Parietal lobe (tissue), 2 donors: ENCODE measurements around the gene TRPV2. TPM values are rescaled to one million over a fixed set of nuclear protein-coding genes. Genes with fewer than 3 reads are reported as not detected.

ENCODE experiments used
- small RNA-seq: library from RNA; depleted of rRNA; stranded (forward); fragments of <200 nt; gene quantifications from one replicate; pipeline ENCODE3, GENCODE V24; 2014; ENCODE audit warnings: low replicate concordance
- total RNA-seq: library from RNA; depleted of rRNA; stranded (reverse); fragments of >200 nt; gene quantifications from one replicate; pipeline ENCODE4 v1.2.3, GENCODE V29; 2014

Gene TRPV2
- 1.3 TPM for total RNA-seq

GRCh38 chr17:16415031-16415924 is at the start of gene TRPV2:
Gene TRPV2, plus strand, starts transcription at chr17:16415571. Its CDS starts 2,098 bp downstream, at chr17:16417669.

GRCh38 chr17:16380640-16381495 is 34.5 kb upstream of the TRPV2 start, which contains the start of gene UBB:
Gene UBB, plus strand, starts transcription at chr17:16381091. Its CDS starts 817 bp downstream, at chr17:16381908.

Small RNA genes within 50 kb of the gene (small RNA-seq; reads per million reads assigned to genes)
- gene SNORD49A (not detected), gene SNORD65 (not detected)

Other genes with a start within 250 kb of the TRPV2 start
- 205 TPM for gene NCOR1, start 200.0 kb upstream of the TRPV2 start, total RNA-seq
- 59.5 TPM for gene PIGL, start 198.4 kb upstream of the TRPV2 start, total RNA-seq
- gene CENPV, start 62.1 kb upstream of the TRPV2 start, total RNA-seq: 98.9 TPM
- gene UBB, start 34.5 kb upstream of the TRPV2 start, total RNA-seq: 847 TPM
- gene LRRC75A, start 76.6 kb downstream of the TRPV2 start, total RNA-seq: 7.5 TPM
- gene ZNF287, start 153.6 kb downstream of the TRPV2 start, total RNA-seq: 32.6 TPM
- gene ZNF624, start 238.3 kb downstream of the TRPV2 start, total RNA-seq: 22.5 TPM